Left lung (tissue), 10 donors: Measurements from ENCODE around the gene DTNB. TPM values are rescaled to one million over a fixed set of nuclear protein-coding genes. Genes with fewer than 3 reads are reported as not detected.

Source experiments
- ATAC-seq: fragments of 200-7000 bp; cut with Tn5 transposase; one replicate; pipeline ENCODE4 v1.9.1; 2020; ENCODE audit warnings: moderate library complexity
- DNase-seq, 4 donors: peaks; one replicate each; pipeline ENCODE4 v3.0.0-alpha.2; 2013 to 2020
- H3K27ac ChIP-seq, 2 donors: fragments of 200-600 bp; sonication (generic) in 1 of 2; one replicate each; pipeline versions ENCODE4 v1.5.0 to v1.8.0; 2020 to 2021
- H3K27me3 ChIP-seq, 2 donors: fragments of 200-600 bp; sonication (generic) in 1 of 2; one replicate each; pipeline versions ENCODE4 v1.5.0 to v1.8.0; 2020 to 2021
- H3K36me3 ChIP-seq, 2 donors: fragments of 200-600 bp; sonication (generic) in 1 of 2; one replicate each; pipeline versions ENCODE4 v1.5.0 to v1.8.0; 2020 to 2021
- H3K4me1 ChIP-seq, 2 donors: fragments of 200-600 bp; one replicate each; pipeline ENCODE4 v1.8.0; 2021
- H3K4me3 ChIP-seq, 2 donors: fragments of 200-600 bp; sonication (generic) in 1 of 2; one replicate each; pipeline versions ENCODE4 v1.5.0 to v1.8.0; 2020 to 2021; ENCODE audit warnings: mild to moderate bottlenecking in 1 of 2
- H3K9me3 ChIP-seq, 2 donors: fragments of 200-600 bp; sonication (generic) in 1 of 2; one replicate each; pipeline versions ENCODE4 v1.5.0 to v1.8.0; 2020 to 2021
- CTCF ChIP-seq, 2 donors: fragments of 200-600 bp; sonication (generic) in 1 of 2; IDR thresholded peaks; one replicate each; pipeline versions ENCODE4 v1.5.0 to v1.8.0; 2021; ENCODE audit warnings: antibody characterized with exemption in 2 of 2
- intact Hi-C, 2 donors: fragments of 100-400 bp; cut with DNase I; formaldehyde crosslinking; loops; one replicate each; pipeline versions ENCODE4 v1.11.2 to v1.14.2; 2022
- polyA plus RNA-seq, 6 donors: library from polyadenylated mRNA; unstranded; fragments of 120-200 nt; gene quantifications; one replicate each; pipeline ENCODE4 v1.2.1, GENCODE V29; 2013; ENCODE audit not compliant: insufficient read length in 6 of 6
- total RNA-seq, 2 donors: library from RNA; stranded (reverse); fragmentation: NEBNext Ultra II Directional; extraction: Animal tissue kit (Norgen Biotek cat#: 25700); gene quantifications; one replicate each; pipeline ENCODE4 v1.2.1, GENCODE V29; 2021
- donor health status: DM: no; HTN: yes; CAD: no.
- donor health status: DM: no; HTN: no; CAD: no.

DTNB gene
- total and polyA plus RNA-seq, 8 donors: 17.6 to 32.5 (median 29.5) TPM

GRCh38 chr2:25447018-25447417 is 226.4 kb downstream of the DTNB start:
- DNase-seq: no peak

GRCh38 chr2:25446122-25446521 is 227.3 kb downstream of the DTNB start:
- Histone ChIP-seq H3K27ac (no peak overlapping the region), H3K27me3 (no peaks in the 10 kb centered on the region), H3K4me1 (no peaks in the 10 kb centered on the region), H3K4me3 (no peak overlapping the region), H3K36me3 (no peaks in the 10 kb centered on the region), H3K9me3 (no peaks in the 10 kb centered on the region)
- DNase-seq (no peak), ATAC-seq (no peak)
- intact Hi-C loops: no loop called here
- no peak for TF ChIP-seq CTCF (IDR thresholded peaks at IDR 0.05)

More at GRCh38 chr2:25447018-25447417, 226.4 kb downstream of the DTNB start:
- Histone ChIP-seq H3K27ac (no peak overlapping the region), H3K36me3 (no peaks in the 10 kb centered on the region), H3K4me1 (no peaks in the 10 kb centered on the region), H3K4me3 (no peak overlapping the region), H3K9me3 (no peaks in the 10 kb centered on the region), H3K27me3 (no peaks in the 10 kb centered on the region)
- TF ChIP-seq CTCF (IDR thresholded peaks at IDR 0.05): no peak
- intact Hi-C loops: no loop called here
- no peak for ATAC-seq

GRCh38 chr2:25445464-25445863 is 227.9 kb downstream of the DTNB start:
- Histone ChIP-seq H3K9me3 (no peaks in the 10 kb centered on the region), H3K27me3 (no peaks in the 10 kb centered on the region), H3K36me3 (no peaks in the 10 kb centered on the region), H3K4me1 (no peaks in the 10 kb centered on the region), H3K27ac (no peak overlapping the region), H3K4me3 (no peak overlapping the region)
- intact Hi-C loops: no loop called here
- TF ChIP-seq CTCF (IDR thresholded peaks at IDR 0.05): no peak
- DNase-seq (no peak), ATAC-seq (no peak)

GRCh38 chr2:25444608-25445270 is 228.6 kb downstream of the DTNB start:
- Histone ChIP-seq H3K9me3 (no peaks in the 10 kb centered on the region), H3K4me3 (no peak overlapping the region), H3K4me1 (no peaks in the 10 kb centered on the region), H3K27me3 (no peaks in the 10 kb centered on the region), H3K36me3 (no peaks in the 10 kb centered on the region), H3K27ac (no peak overlapping the region)
- TF ChIP-seq CTCF (IDR thresholded peaks at IDR 0.05): no peak
- ATAC-seq (no peak), DNase-seq (no peak)
- intact Hi-C loops: no loop called here

- Histone ChIP-seq H3K27ac (no peak overlapping the region), H3K9me3 (no peaks in the 10 kb centered on the region), H3K27me3 (no peaks in the 10 kb centered on the region), H3K4me1 (no peaks in the 10 kb centered on the region), H3K4me3 (no peak overlapping the region), H3K36me3 (no peaks in the 10 kb centered on the region)
- intact Hi-C loops: no loop called here
- ATAC-seq (no peak), DNase-seq (no peak)
- TF ChIP-seq CTCF (IDR thresholded peaks at IDR 0.05): no peak
Observed at GRCh38 chr2:25443766-25444165, 229.6 kb downstream of the DTNB start.
